Breast epithelium (tissue), 3 donors: ENCODE data around the gene DDX54.

Source experiments
- POLR2A ChIP-seq: fragments of 450-650 bp; IDR thresholded peaks from one replicate; pipeline ENCODE4 v1.6.1; 2016; ENCODE audit warnings: antibody characterized with exemption, mild to moderate bottlenecking, moderate library complexity
- POLR2AphosphoS5 ChIP-seq, 3 donors: sonication (generic); formaldehyde crosslinking; IDR thresholded peaks; one replicate each; pipeline ENCODE4 v1.6.1; 2017; ENCODE audit warnings: antibody characterized with exemption in 3 of 3

DNA sequence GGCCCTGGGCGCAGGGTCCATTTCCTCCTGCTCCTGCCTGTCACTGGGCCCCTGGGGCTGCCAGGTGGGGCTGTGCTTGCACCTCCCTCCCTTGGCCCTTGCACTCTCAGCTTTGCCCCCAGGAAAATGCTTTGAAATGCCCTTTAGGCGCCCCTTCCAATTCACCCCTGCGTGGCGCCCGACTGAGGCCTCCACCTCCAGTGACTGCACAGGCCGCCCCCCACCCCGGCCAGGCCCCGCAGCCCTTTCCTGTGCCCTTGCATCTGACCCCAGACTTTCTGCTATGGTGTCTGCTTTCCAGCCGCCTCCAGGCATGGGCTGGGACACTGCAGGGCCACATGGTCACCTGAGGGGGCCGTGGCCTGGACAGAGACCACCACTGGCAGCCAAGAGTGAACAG is 17.4 kb downstream of the DDX54 start:
- TF ChIP-seq POLR2AphosphoS5 (IDR thresholded peaks at IDR 0.05) = no peak
- TF ChIP-seq POLR2A = no peak
